LNCAP (cell line): ENCODE measurements around the gene IL17RA.

Experiments used
- TF ChIP-seq, protein P1 (sequence below): fragments of 450-650 bp; IDR thresholded peaks from 2 replicates; pipeline ENCODE4 v1.5.1; 2017; ENCODE audit warnings: mild to moderate bottlenecking

The IL17RA gene

GRCh38 chr22:17149076-17149815 is 64.4 kb downstream of the IL17RA start:
- TF ChIP-seq, protein P1, sequence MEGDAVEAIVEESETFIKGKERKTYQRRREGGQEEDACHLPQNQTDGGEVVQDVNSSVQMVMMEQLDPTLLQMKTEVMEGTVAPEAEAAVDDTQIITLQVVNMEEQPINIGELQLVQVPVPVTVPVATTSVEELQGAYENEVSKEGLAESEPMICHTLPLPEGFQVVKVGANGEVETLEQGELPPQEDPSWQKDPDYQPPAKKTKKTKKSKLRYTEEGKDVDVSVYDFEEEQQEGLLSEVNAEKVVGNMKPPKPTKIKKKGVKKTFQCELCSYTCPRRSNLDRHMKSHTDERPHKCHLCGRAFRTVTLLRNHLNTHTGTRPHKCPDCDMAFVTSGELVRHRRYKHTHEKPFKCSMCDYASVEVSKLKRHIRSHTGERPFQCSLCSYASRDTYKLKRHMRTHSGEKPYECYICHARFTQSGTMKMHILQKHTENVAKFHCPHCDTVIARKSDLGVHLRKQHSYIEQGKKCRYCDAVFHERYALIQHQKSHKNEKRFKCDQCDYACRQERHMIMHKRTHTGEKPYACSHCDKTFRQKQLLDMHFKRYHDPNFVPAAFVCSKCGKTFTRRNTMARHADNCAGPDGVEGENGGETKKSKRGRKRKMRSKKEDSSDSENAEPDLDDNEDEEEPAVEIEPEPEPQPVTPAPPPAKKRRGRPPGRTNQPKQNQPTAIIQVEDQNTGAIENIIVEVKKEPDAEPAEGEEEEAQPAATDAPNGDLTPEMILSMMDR: no peak

DNA sequence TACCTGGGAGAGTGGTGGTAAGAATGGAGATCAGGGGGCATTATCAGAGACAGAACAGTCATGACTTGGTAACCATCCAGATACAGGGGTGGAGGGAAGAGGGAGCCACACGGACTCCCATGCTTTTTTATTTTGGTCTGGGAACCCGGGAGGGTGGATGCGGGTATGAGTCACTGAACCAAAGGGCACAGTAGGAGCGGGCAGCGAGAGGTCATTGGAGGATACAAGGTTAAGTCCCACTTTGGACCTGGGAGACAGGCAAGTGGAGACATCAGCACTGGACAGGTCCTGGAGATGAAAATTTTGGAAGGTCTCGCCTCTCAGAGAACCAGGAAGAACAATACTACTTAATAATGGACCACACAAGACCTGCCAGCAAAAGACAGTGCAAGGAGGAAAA is 67.5 kb downstream of the IL17RA start:
- TF ChIP-seq, protein P1: no peak

- TF ChIP-seq, protein P1: no peak
These were observed 68.2 kb downstream of the IL17RA start for GRCh38 chr22:17152971-17153370.

GRCh38 chr22:17155941-17156340 is 71.1 kb downstream of the IL17RA start:
- TF ChIP-seq, protein P1: no peak

- TF ChIP-seq, protein P1: no peak
These were observed 72.9 kb downstream of the IL17RA start for GRCh38 chr22:17157714-17158113.

- TF ChIP-seq, protein P1: no peak
These were observed 73.4 kb downstream of the IL17RA start for GRCh38 chr22:17158176-17158567.

DNA sequence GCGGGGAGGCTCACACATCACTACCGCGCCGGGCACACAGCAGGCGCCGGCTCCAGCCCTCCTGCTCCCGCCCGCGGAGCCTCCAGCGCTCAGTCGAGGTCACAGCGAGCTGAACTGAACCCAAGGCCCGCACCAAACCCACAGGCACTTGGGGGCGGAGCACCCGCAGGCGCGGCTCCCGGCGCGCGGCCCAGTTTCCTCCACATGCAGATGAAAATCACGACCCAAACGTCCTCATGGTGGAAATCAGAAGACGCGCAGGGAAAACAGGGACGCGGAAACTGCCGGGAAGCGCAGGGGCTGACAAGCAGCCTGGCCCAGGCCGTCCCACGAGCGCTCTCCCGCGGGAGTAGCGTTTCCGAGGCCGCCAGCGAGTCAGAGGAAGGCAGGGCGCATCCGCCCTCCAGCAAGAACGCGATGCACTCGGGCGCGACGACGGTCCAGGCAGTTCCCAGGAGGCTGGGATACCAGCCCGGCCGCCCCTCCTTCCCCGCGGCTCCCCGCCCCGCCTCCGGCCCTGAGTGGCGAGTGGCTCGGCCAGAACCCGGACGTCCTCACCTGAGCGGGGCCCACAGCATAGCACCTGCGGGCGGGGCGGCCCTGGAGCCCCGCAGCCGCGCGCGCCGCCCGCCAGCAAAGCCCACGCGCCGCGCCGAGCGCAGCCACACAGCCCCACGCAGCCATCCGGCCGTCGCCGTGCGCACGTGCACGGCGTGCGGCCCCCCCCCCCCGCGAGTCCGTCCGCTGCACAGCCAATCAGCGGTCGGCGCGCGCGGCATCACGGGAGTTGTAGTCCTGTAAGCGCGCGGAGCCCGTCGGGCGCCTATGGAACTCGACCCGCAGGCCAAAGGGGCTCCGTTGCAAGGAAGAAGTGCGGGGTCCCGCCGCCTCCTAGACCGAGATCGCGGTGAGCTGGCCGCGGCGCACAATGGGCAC is 74.0 kb downstream of the IL17RA start, which contains the start of gene HDHD5:
TSS of gene HDHD5 (minus strand) at position 710 of the 936 bp plus-strand sequence. CDS start at position 684, 26 bp downstream.
- TF ChIP-seq, protein P1: no peak
